ENCODE data around the gene GRB10.
"Not testable (repeated sequence)": the region's sequence is repeated elsewhere in the genome, so short reads cannot be mapped to it uniquely, and the experiment has no call there.

GRB10 gene

DNA sequence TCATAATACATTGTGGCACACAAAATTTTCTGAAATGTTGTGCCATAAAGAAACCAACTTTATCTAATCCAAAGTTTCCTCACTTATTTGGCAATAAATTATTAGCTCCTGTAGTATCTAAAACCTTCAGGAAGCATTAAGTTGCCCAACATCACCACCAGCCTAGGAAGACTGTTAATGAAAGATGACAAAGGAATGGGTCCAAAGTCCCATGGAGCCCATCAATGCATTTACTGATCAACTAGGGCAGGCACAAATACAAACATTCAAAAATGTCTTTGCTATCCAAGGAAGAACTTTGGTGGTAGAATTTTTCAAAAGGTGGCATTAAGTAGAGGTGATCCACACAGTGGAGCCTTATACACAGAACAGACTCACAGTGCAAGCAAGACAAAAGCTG is 4.5 kb downstream of the GRB10 start:
- Mint-ChIP-seq H3K27me3 (peaks cover 7% of the 10 kb centered on the region), H3K9me3 (peaks cover 3% of the 10 kb centered on the region), H3K4me3 (no peak overlapping the region), H3K4me1 (peaks cover 2% of the 10 kb centered on the region), H3K36me3 (no peaks in the 10 kb centered on the region), H3K27ac (no peak overlapping the region)
- no peak for DNase-seq (ENCODE audit: low spot score in 2 of 2)
- ATAC-seq (ENCODE audit: low read depth), result no peak

DNA sequence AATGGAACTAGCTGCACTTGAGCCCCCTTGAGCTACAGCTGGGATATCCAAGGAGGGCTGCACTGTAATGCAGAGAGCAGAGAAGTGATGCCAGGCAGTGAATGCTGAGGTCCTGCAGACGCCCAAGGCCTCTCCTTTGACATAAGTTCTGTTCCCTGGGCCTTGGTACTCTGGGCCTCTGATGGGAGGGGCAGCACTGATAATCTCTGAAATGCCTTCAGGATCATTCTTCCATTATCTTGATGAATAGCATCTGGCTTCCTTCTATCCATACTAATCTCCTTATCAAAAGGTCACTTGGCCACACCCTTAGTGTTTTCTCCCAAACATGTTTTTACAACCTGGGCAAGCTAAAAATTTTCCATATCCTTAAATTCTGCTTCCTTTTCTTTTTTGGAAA is 6.9 kb downstream of the GRB10 start:
- Mint-ChIP-seq H3K4me3 (no peak overlapping the region), H3K4me1 (no peaks in the 10 kb centered on the region), H3K27ac (no peak overlapping the region), H3K9me3 (peaks cover 5% of the 10 kb centered on the region), H3K27me3 (peaks cover 11% of the 10 kb centered on the region), H3K36me3 (peaks cover 2% of the 10 kb centered on the region)
- DNase-seq (ENCODE audit: low spot score in 2 of 2), result no peak
- no peak for ATAC-seq (ENCODE audit: low read depth)

DNA sequence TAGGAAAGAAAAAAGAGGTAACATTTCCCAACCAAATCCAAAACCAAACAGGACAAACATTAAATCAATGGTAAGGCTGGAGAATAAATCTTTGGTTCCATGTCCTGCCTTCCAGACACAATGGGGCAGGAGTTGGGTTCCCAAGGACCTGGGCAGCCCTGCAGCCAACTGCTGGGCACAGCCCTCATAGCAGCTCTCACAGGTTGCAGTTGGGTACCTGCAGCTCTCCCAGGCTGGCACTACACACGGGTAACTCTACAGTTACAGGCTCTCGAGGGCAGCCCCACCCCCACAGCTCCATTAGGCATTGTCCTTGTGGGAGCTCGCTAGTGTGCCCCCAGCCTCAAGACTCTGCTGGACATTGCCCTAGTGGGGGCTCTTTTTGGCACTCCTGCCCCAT is 7.5 kb downstream of the GRB10 start:
- ATAC-seq (ENCODE audit: low read depth) (no peak), DNase-seq (ENCODE audit: low spot score in 2 of 2) (no peak)
- peaks cover 5% of the 10 kb centered on the region for H3K9me3 Mint-ChIP-seq
- H3K4me1 Mint-ChIP-seq, result no peaks in the 10 kb centered on the region
- H3K27me3 Mint-ChIP-seq, result peaks cover 11% of the 10 kb centered on the region
- no peak overlapping the region for H3K27ac Mint-ChIP-seq
- H3K4me3 Mint-ChIP-seq, result no peak overlapping the region
- H3K36me3 Mint-ChIP-seq, result peaks cover 2% of the 10 kb centered on the region

DNA sequence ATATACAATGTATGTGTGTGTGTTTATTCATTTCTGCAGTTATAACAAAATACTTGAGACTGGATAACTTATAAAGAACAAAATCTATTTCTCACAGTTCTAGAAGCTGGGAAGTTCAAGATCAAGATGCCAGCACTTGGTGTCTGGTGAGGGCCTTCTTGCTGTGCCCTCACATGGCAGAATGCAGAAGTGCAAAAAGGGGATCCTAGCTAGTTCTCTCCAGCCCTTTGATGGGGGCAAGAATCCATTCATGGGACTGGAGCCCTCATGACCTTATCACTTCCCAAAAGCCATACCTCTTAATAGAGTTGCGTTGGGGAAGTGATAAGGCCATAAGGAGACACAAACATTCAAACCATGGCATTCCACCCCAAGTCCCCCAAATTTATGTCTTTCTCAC is 8.4 kb downstream of the GRB10 start:
- Mint-ChIP-seq H3K9me3 (peaks cover 5% of the 10 kb centered on the region), H3K27me3 (peaks cover 11% of the 10 kb centered on the region), H3K4me3 (no peak overlapping the region), H3K36me3 (peaks cover 2% of the 10 kb centered on the region), H3K4me1 (no peaks in the 10 kb centered on the region), H3K27ac (no peak overlapping the region)
- DNase-seq (ENCODE audit: low spot score in 2 of 2) (no peak), ATAC-seq (ENCODE audit: low read depth) (no peak)

DNA sequence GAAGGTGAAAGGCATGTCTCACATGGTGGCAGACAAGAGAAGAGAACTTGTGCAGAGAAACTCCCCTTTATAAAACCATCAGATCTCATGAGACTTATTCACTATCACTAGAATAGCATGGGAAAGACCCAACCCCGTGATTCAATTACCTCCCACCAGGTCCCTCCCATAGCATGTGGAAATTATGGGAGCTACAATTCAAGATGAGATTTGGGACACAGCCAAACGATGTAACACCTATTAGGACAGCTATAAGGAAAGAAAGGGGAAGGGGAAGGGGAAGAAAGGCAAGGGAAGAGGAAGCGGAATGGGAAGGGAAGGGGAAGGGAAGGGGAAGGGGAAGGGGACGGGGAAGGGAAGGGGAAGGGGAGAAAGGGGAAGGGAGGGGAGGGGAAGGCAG is 9.6 kb downstream of the GRB10 start:
- H3K36me3 Mint-ChIP-seq; H3K27ac Mint-ChIP-seq; H3K4me3 Mint-ChIP-seq; H3K9me3 Mint-ChIP-seq; H3K4me1 Mint-ChIP-seq; DNase-seq (ENCODE audit: low spot score in 2 of 2); ATAC-seq (ENCODE audit: low read depth): not testable (repeated sequence)
- peaks cover 16% of the 10 kb centered on the region for H3K27me3 Mint-ChIP-seq

DNA sequence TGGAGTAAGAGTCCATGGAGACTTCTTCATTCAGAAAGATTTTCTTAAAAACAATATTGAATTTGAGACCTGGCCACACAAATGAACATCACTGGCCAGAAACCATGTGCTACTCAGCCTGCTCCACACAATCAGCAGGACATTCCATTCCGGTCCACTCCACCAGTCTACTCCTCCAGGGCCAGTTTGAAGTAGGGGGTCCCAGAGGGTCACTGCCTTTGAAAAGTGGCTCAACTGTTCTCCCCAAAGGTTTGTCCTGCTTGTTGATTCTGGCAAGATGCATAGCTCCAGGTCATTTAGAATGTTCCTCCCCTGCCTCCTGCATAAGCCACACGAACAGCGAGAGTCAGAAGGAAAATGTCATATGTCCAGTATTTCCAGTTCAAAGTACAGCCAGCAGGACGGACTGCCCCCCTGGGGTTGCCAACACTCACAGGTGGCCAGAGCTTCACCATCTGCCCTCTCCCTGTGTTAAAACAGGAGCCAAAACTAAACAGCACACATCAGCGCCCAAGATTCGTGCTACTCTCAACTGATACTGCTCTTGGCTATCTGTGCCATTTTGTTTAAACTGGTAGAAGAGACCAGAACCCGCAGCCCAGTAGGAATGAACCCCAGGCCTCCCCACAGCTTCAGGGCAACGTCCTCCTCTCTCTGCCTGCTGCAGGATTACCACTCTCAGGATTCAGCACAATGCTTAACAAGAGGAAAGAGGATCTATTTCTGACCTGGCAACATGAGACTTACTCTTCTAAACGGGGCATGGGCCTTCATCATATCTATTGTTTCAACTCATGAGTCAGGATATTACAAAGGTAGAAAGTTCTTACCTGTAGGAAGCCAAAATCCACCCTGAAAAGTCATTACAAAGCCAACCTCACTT is 11.3 kb downstream of the GRB10 start:
- ATAC-seq (ENCODE audit: low read depth), result no peak
- Mint-ChIP-seq H3K36me3 (peaks cover 2% of the 10 kb centered on the region), H3K27ac (no peak overlapping the region), H3K4me3 (no peak overlapping the region), H3K4me1 (peaks cover 2% of the 10 kb centered on the region), H3K9me3 (peaks cover 4% of the 10 kb centered on the region), H3K27me3 (peaks cover 13% of the 10 kb centered on the region)
- DNase-seq (ENCODE audit: low spot score in 2 of 2), result no peak

DNA sequence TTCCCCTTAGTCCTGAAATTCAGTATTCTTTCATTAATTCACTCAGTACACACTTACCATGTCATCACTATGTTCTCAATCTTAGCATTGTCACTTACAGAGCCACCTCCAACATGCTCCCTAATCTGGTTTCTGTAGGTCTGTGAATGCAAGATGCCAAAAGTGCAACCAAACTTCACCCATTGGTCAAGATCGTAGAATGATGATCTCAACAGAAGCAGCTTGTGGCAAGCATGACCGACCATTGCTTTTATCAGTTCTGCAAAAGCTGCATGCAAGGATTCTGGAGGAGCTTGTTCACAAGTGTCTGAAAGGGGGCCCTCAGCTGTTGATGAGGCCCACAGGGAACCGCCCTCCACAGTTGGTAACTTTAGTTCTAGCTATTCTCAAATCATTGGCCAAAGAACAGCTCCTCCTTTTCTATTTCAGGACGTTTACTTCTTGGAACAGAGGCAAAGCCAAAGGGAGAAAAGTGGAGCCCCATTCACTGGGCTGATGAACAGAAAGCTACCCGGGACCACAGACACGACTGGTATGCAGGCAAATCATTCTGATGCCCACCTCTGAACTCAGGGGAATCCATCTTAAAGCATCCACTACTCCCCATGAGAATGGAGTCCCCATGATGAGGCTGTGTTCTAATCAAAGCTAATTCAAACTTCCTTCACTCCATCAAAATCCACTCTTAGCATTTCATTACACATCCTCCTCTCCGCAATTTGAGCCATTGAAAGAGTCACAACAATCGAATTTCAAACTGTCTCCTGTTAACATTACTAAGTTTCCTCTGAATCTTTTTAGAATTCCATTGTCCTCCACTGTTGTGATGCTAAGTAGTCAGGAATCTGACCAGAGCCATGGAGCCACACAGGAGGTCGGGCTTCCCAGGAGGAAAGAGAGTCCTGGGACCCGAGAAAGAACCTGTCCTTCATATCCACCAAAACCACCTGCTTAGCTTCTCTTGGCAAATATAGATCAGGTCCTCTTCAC is 13.9 kb downstream of the GRB10 start:
- Mint-ChIP-seq H3K4me3 (no peak overlapping the region), H3K27ac (no peak overlapping the region), H3K9me3 (peaks cover 6% of the 10 kb centered on the region), H3K27me3 (peaks cover 11% of the 10 kb centered on the region), H3K36me3 (peaks cover 5% of the 10 kb centered on the region), H3K4me1 (peaks cover 2% of the 10 kb centered on the region)
- DNase-seq (ENCODE audit: low spot score in 2 of 2) (no peak), ATAC-seq (ENCODE audit: low read depth) (no peak)

DNA sequence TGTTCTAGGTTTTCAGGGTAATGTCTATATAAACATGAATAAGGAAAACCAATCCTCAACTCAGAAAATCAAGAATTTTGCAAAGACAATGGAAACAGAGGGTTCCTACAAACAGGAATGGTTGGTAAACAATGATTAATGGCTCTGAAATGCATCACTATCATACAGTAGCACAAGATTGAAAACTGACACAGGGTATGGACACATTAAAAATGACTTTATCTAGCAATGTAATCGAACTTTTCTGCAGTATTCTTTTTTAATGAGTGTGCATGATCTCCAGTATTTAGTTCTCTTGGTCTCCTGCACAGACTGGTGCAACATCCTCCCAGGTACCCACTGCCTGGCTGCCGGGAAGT is 15.9 kb downstream of the GRB10 start:
- no peak overlapping the region for H3K27ac Mint-ChIP-seq
- H3K4me3 Mint-ChIP-seq, result no peak overlapping the region
- peaks cover 3% of the 10 kb centered on the region for H3K4me1 Mint-ChIP-seq
- H3K36me3 Mint-ChIP-seq, result peaks cover 3% of the 10 kb centered on the region
- DNase-seq (ENCODE audit: low spot score in 2 of 2), result no peak
- peaks cover 4% of the 10 kb centered on the region for H3K9me3 Mint-ChIP-seq
- peaks cover 9% of the 10 kb centered on the region for H3K27me3 Mint-ChIP-seq
- ATAC-seq (ENCODE audit: low read depth), result no peak

DNA sequence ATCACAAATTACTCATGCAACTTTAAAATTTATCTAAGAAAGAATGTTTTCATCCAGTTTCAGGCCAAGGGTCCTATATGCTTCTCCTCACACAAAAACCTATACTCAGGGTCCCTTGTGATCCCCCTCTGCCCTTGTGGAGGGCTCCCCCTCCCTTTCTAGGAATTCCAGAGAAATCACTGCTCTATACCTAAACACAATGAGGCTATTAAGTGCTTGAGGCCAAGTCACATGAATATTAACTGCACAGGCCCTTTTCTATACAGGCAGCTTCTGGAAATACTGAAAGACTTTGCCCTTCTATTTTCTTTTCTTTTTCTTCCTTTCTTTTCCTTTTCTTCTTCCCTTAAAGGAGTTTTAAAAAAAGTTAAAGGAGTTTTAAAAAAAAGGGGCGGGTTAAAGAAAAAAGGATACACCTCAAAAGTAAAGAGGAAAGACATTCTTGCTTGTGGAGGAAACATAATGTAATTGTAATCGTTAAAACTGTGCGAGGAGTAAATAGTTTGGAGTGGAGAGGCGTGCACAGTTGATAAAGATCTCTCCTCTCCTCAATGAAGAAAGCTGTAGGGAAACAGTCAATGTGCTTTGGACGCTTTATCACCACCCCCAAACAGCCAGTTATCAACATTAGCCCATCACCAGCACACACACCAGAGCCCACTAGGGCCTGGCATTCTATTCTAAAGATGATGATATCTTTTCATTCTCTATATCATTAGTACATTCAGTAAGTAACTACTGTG is 16.4 kb downstream of the GRB10 start:
- DNase-seq (ENCODE audit: low spot score in 2 of 2) (no peak), ATAC-seq (ENCODE audit: low read depth) (no peak)
- Mint-ChIP-seq H3K9me3 (peaks cover 4% of the 10 kb centered on the region), H3K27ac (no peak overlapping the region), H3K36me3 (peaks cover 3% of the 10 kb centered on the region), H3K4me3 (no peak overlapping the region), H3K27me3 (peaks cover 5% of the 10 kb centered on the region), H3K4me1 (peaks cover 5% of the 10 kb centered on the region)

DNA sequence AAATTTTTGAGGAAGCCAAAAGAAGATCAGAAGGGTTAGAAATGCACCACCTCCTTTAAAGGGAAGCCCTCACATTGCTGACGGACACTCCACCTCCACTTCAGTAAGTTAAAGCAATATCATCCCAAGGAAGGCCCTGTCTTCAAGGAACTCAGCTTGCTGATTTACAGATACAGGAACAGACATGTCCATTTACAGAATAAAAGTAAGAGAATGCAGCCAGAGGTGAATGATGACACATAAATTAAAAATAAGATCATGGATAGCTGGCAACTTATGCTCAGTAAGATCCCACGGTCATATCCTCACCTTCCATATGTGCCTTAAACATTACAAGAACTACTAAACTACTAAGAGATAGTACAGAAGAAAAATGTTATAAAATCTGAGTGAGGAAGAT is 20.4 kb downstream of the GRB10 start:
- Mint-ChIP-seq H3K27ac (no peak overlapping the region), H3K27me3 (no peaks in the 10 kb centered on the region), H3K4me3 (no peak overlapping the region), H3K4me1 (peaks cover 3% of the 10 kb centered on the region), H3K36me3 (peaks cover 3% of the 10 kb centered on the region), H3K9me3 (peaks cover 4% of the 10 kb centered on the region)
- ATAC-seq (ENCODE audit: low read depth), result no peak
- no peak for DNase-seq (ENCODE audit: low spot score in 2 of 2)

DNA sequence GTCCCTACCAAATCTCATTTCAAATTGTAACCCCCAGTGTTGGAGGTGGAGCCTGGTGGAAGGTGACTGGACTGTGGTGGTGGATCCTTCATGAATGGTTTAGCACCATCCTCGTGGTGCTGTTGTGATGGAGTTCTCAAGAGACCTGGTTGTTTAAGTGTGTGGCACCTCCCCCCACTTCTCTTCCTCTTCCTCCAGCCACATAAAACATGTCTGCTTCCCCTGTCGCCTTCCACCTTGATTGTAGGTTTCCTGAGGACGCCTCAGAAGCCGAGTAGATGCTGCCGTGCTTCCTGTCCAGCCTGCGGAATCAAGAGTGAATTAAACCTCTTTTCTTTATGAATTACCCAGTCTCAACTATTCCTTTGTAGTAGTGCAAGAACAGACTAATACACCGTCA is 21.0 kb downstream of the GRB10 start:
- H3K4me3 Mint-ChIP-seq, result no peak overlapping the region
- H3K27ac Mint-ChIP-seq, result no peak overlapping the region
- no peaks in the 10 kb centered on the region for H3K27me3 Mint-ChIP-seq
- DNase-seq (ENCODE audit: low spot score in 2 of 2) (no peak), ATAC-seq (ENCODE audit: low read depth) (no peak)
- peaks cover 3% of the 10 kb centered on the region for H3K36me3 Mint-ChIP-seq
- peaks cover 3% of the 10 kb centered on the region for H3K4me1 Mint-ChIP-seq
- peaks cover 4% of the 10 kb centered on the region for H3K9me3 Mint-ChIP-seq

DNA sequence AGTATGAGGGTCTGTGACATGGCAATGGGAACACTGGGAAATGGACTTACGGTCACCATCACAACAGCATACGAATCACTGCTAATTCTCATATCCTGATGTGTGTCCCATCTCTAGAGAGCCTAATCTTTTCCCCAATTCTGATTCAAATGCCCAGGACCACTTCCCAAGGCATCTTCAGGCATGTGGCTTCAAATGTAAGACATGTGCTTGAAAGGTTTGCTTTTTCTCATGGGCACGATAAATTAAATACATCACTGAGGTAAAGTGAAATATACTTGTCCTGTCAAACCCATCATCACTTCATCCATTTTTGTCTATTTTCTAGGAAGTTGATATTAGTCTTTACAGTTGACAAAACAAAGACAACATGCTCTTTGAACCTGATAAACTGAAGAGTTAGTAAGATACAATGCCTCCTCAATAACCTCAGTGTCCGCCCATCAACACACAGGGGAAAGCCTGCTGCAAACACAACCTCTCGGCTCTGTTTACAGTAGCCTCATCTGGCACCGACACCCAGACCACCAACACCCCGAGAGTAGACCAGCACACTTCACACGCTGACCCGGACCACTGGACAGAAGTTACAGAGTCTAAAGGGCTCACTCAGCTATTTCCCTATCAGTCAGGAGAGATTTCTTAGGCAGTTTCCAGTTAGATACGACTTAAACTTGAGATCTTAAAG is 24.8 kb downstream of the GRB10 start:
- Mint-ChIP-seq H3K9me3 (no peaks in the 10 kb centered on the region), H3K27ac (no peak overlapping the region), H3K27me3 (no peaks in the 10 kb centered on the region), H3K36me3 (no peaks in the 10 kb centered on the region), H3K4me1 (peaks cover 3% of the 10 kb centered on the region), H3K4me3 (no peak overlapping the region)
- DNase-seq (ENCODE audit: low spot score in 2 of 2) (no peak), ATAC-seq (ENCODE audit: low read depth) (no peak)

DNA sequence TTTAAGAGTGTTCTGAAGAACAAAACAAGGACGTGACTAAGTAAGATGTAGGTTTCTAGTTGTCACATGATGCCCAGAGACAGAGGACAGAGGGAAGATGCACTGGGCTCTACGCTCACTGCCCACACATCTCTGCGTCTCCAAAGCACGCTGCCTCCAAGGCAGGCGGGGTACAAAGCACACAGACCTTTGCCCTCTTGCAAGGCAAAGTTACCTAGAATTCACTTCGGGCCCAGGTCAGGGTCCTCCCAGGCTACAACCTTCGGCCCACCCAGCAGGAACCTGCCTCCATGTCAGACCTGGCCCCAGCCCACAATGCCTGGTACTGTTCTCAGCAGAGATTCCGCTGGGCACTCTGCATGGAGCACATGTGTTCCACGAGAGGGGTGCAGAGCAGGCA is 26.5 kb downstream of the GRB10 start:
- no peaks in the 10 kb centered on the region for H3K4me1 Mint-ChIP-seq
- no peaks in the 10 kb centered on the region for H3K36me3 Mint-ChIP-seq
- no peaks in the 10 kb centered on the region for H3K9me3 Mint-ChIP-seq
- peaks cover 2% of the 10 kb centered on the region for H3K27me3 Mint-ChIP-seq
- H3K27ac Mint-ChIP-seq, result no peak overlapping the region
- H3K4me3 Mint-ChIP-seq, result no peak overlapping the region
- DNase-seq (ENCODE audit: low spot score in 2 of 2) (no peak), ATAC-seq (ENCODE audit: low read depth) (no peak)
